DMS79 (cell line): ENCODE data around the gene ATG9B.

Experiments used
- DNase-seq: peaks from one replicate; lab custom pipeline; 2025; lab: John Stamatoyannopoulos, UW

ATG9B gene

GRCh38 chr7:150978126-150978789, 46.0 kb downstream of the ATG9B start, which contains the start of gene KCNH2:
KCNH2 (minus strand) TSS chr7:150978321; CDS start chr7:150977913, 408 bp downstream.
- DNase-seq = peak; percentile 73

GRCh38 chr7:150977382-150978125, 46.7 kb downstream of the ATG9B start:
- no peak for DNase-seq

GRCh38 chr7:150976529-150977381, 47.5 kb downstream of the ATG9B start:
- DNase-seq = no peak

GRCh38 chr7:150975536-150976319, 48.6 kb downstream of the ATG9B start:
- DNase-seq = no peak

GRCh38 chr7:150974468-150975391, 49.6 kb downstream of the ATG9B start:
- DNase-seq = no peak

GRCh38 chr7:150973571-150974451, 50.5 kb downstream of the ATG9B start:
- peak; percentile 39 for DNase-seq

- DNase-seq = peak; percentile 47
These were observed 51.6 kb downstream of the ATG9B start for GRCh38 chr7:150972741-150973140.

GRCh38 chr7:150972023-150972468, 52.2 kb downstream of the ATG9B start:
- no peak for DNase-seq

- DNase-seq = no peak
These were observed 52.9 kb downstream of the ATG9B start for GRCh38 chr7:150971242-150972022.

- no peak for DNase-seq
These were observed 53.9 kb downstream of the ATG9B start for GRCh38 chr7:150970424-150970823.

- DNase-seq = no peak
These were observed 54.8 kb downstream of the ATG9B start for GRCh38 chr7:150969475-150969874.

GRCh38 chr7:150968734-150969372, 55.4 kb downstream of the ATG9B start:
- DNase-seq = peak; percentile 46

GRCh38 chr7:150968056-150968733, 56.1 kb downstream of the ATG9B start:
- no peak for DNase-seq

- no peak for DNase-seq
These were observed 56.9 kb downstream of the ATG9B start for GRCh38 chr7:150967349-150967748.

GRCh38 chr7:150966002-150966401, 58.3 kb downstream of the ATG9B start:
- no peak for DNase-seq

GRCh38 chr7:150965273-150965830, 58.9 kb downstream of the ATG9B start:
- no peak for DNase-seq
